A549 (cell line): ENCODE data around the gene GNRH2. TPM values are rescaled to one million over a fixed set of nuclear protein-coding genes. Genes with fewer than 3 reads are reported as not detected.

ENCODE experiments used
- ATAC-seq, 2 experiments: fragments of 200-7000 bp in 1 of 2; fragments of >200 bp in 1 of 2; cut with Nextera tagmentation in 1 of 2; cut with Tn5 transposase in 1 of 2; 3 replicates each; pipeline versions ENCODE4 v1.8.0 to v1.9.1; 2018 to 2020; ENCODE audit warnings: mild to moderate bottlenecking in 1 of 2, moderate library complexity in 1 of 2
- CTCF ChIA-PET: fragments of 300-600 bp; sonication (Branson Sonifier 250); formaldehyde crosslinking; extraction: SDS; loops from one replicate; lab custom pipeline; 2021; ENCODE audit warnings: antibody characterized with exemption, inconsistent platforms; lab: Yijun Ruan, JAX
- POLR2A ChIA-PET: fragments of 350-600 bp; formaldehyde crosslinking; extraction: SDS; loops from one replicate; lab custom pipeline; 2021; ENCODE audit warnings: antibody characterized with exemption, inconsistent platforms; lab: Yijun Ruan, JAX
- DNase-seq, 2 experiments: peaks; one replicate each; pipeline versions ENCODE4 v3.0.0 to v3.0.0-alpha.2; 2011 to 2016; ENCODE audit warnings: low read depth in 1 of 2, low spot score in 1 of 2
- FAIRE-seq: peaks from 2 replicates; lab custom pipeline; 2011; peaks lifted over from hg19 to GRCh38; lab: Jason Lieb, UNC
- H3K27ac ChIP-seq, 2 experiments: fragments of >200 bp; sonication (Bioruptor Twin); formaldehyde crosslinking; 3 replicates each; pipeline ENCODE4 v1.5.1; 2016 to 2017
- H3K4me1 ChIP-seq: fragments of >200 bp; sonication (Bioruptor Twin); formaldehyde crosslinking; 3 replicates; pipeline ENCODE4 v1.6.1; 2016
- H3K4me2 ChIP-seq: fragments of >200 bp; sonication (Bioruptor Twin); formaldehyde crosslinking; 3 replicates; pipeline ENCODE4 v1.6.1; 2016
- H3K4me3 ChIP-seq: fragments of >200 bp; sonication (Bioruptor Twin); formaldehyde crosslinking; 3 replicates; pipeline ENCODE4 v1.5.1; 2016
- H3K9me3 ChIP-seq: fragments of >200 bp; sonication (Bioruptor Twin); formaldehyde crosslinking; 3 replicates; pipeline ENCODE4 v1.6.1; 2016
- BHLHE40 ChIP-seq: IDR thresholded peaks from 2 replicates; pipeline ENCODE4 v1.6.1; 2012; ENCODE audit warnings: low read depth, low read length, inconsistent platforms
- CBX8 ChIP-seq: fragments of 200-600 bp; sonication (generic); IDR thresholded peaks from 2 replicates; pipeline ENCODE4 v1.6.1; 2016
- CEBPB ChIP-seq, 2 experiments: fragments of >200 bp in 1 of 2; sonication (Bioruptor Twin) in 1 of 2; formaldehyde crosslinking in 1 of 2; IDR thresholded peaks; 2 replicates each; pipeline ENCODE4 v1.6.1; 2012 to 2016
- CHD2 ChIP-seq: fragments of 150-350 bp; IDR thresholded peaks from 2 replicates; pipeline ENCODE4 v1.6.1; 2014; ENCODE audit warnings: low read length; ENCODE audit not compliant: partially characterized antibody
- ELK1 ChIP-seq: fragments of 150-350 bp; IDR thresholded peaks from 2 replicates; pipeline ENCODE4 v1.6.1; 2014; ENCODE audit warnings: low read depth, mild to moderate bottlenecking, low read length
- EP300 ChIP-seq, 2 experiments: fragments of >200 bp; sonication (Bioruptor Twin); formaldehyde crosslinking; IDR thresholded peaks; 2 replicates in 1 of 2; 3 replicates in 1 of 2; pipeline ENCODE4 v1.6.1; 2016 to 2017
- ESRRA ChIP-seq: fragments of 150-350 bp; IDR thresholded peaks from 2 replicates; pipeline ENCODE4 v1.6.1; 2014; ENCODE audit warnings: mild to moderate bottlenecking, low read length, borderline replicate concordance
- FOSB ChIP-seq: fragments of 250-450 bp; sonication (Bioruptor Pico); IDR thresholded peaks from 2 replicates; pipeline ENCODE4 v1.5.0; 2020; ENCODE audit warnings: mild to moderate bottlenecking, moderate library complexity
- FOSL2 ChIP-seq, 2 experiments: fragments of 450-650 bp in 1 of 2; fragments of >200 bp in 1 of 2; sonication (Bioruptor Twin) in 1 of 2; formaldehyde crosslinking; IDR thresholded peaks; 2 replicates each; pipeline versions ENCODE4 v1.5.0 to v1.6.1; 2016 to 2020; ENCODE audit warnings: mild to moderate bottlenecking in 1 of 2, moderate library complexity in 1 of 2
- FOXS1 ChIP-seq: fragments of 250-450 bp; sonication (Bioruptor Pico); IDR thresholded peaks from 2 replicates; pipeline ENCODE4 v1.5.0; 2020; ENCODE audit warnings: mild to moderate bottlenecking, moderate library complexity
- GATA3 ChIP-seq: IDR thresholded peaks from 2 replicates; pipeline ENCODE4 v1.6.1; 2012; ENCODE audit warnings: borderline replicate concordance
- HDAC2 ChIP-seq: fragments of 200-600 bp; sonication (generic); IDR thresholded peaks from 2 replicates; pipeline ENCODE4 v1.6.1; 2016
- HES2 ChIP-seq: fragments of >200 bp; sonication (Bioruptor Twin); formaldehyde crosslinking; IDR thresholded peaks from 2 replicates; pipeline ENCODE4 v1.6.1; 2016
- HMGXB4 ChIP-seq: fragments of 250-450 bp; sonication (Bioruptor Pico); IDR thresholded peaks from 2 replicates; pipeline ENCODE4 v1.5.0; 2021; ENCODE audit warnings: mild to moderate bottlenecking, moderate library complexity, borderline replicate concordance
- HOXB13 ChIP-seq: fragments of 250-450 bp; sonication (Bioruptor Pico); IDR thresholded peaks from 2 replicates; pipeline ENCODE4 v1.5.0; 2020; ENCODE audit warnings: low read depth, mild to moderate bottlenecking, moderate library complexity
- JUN ChIP-seq, 2 experiments: fragments of >200 bp; sonication (Bioruptor Twin); formaldehyde crosslinking; IDR thresholded peaks; 2 replicates in 1 of 2; 3 replicates in 1 of 2; pipeline ENCODE4 v1.6.1; 2016 to 2017
- JUNB ChIP-seq: fragments of >200 bp; sonication (Bioruptor Twin); formaldehyde crosslinking; IDR thresholded peaks from 2 replicates; pipeline ENCODE4 v1.6.1; 2016
- KDM1A ChIP-seq: fragments of 200-600 bp; sonication (generic); IDR thresholded peaks from 2 replicates; pipeline ENCODE4 v1.6.1; 2016; ENCODE audit warnings: low read depth, mild to moderate bottlenecking
- KDM5A ChIP-seq: fragments of 200-600 bp; sonication (generic); IDR thresholded peaks from 2 replicates; pipeline ENCODE4 v1.6.1; 2016; ENCODE audit warnings: antibody characterized with exemption, mild to moderate bottlenecking
- MAFK ChIP-seq: fragments of 450-650 bp; IDR thresholded peaks from 2 replicates; pipeline ENCODE4 v1.6.1; 2014; ENCODE audit not compliant: partially characterized antibody
- NFE2L2 ChIP-seq: fragments of 150-350 bp; conservative IDR thresholded peaks from 2 replicates; pipeline ENCODE4 v1.6.1; 2014; ENCODE audit warnings: low read length
- NPAS2 ChIP-seq: fragments of 250-450 bp; sonication (Bioruptor Pico); IDR thresholded peaks from 2 replicates; pipeline ENCODE4 v1.8.0; 2022; ENCODE audit warnings: mild to moderate bottlenecking, moderate library complexity, borderline replicate concordance
- POLR2A ChIP-seq: IDR thresholded peaks from 2 replicates; pipeline ENCODE4 v1.6.1; 2012; ENCODE audit warnings: mild to moderate bottlenecking, low read length
- POLR2AphosphoS2 ChIP-seq: conservative IDR thresholded peaks from 2 replicates; pipeline ENCODE4 v1.6.1; 2012; ENCODE audit warnings: low read length, improper control_type of control experiment, inconsistent platforms
- RARB ChIP-seq: fragments of 250-450 bp; sonication (Bioruptor Pico); IDR thresholded peaks from 2 replicates; pipeline ENCODE4 v1.8.0; 2021; ENCODE audit warnings: mild to moderate bottlenecking, moderate library complexity
- RCOR1 ChIP-seq: fragments of 150-350 bp; IDR thresholded peaks from 2 replicates; pipeline ENCODE4 v1.6.1; 2014; ENCODE audit warnings: antibody characterized with exemption, low read length, low read depth
- REST ChIP-seq: fragments of 200-600 bp; sonication (generic); IDR thresholded peaks from 2 replicates; pipeline ENCODE4 v1.6.1; 2016; ENCODE audit warnings: antibody characterized with exemption, mild to moderate bottlenecking, moderate library complexity
- ZC3H11A ChIP-seq: fragments of 450-650 bp; IDR thresholded peaks from 2 replicates; pipeline ENCODE4 v1.6.1; 2014; ENCODE audit warnings: antibody characterized with exemption, mild to moderate bottlenecking
- ZNF302 ChIP-seq: fragments of 250-450 bp; sonication (Bioruptor Pico); IDR thresholded peaks from 2 replicates; pipeline ENCODE4 v1.9.0; 2021; ENCODE audit warnings: inconsistent platforms, mild to moderate bottlenecking, moderate library complexity
- ZSCAN20 ChIP-seq: fragments of 250-450 bp; sonication (Bioruptor Pico); IDR thresholded peaks from 2 replicates; pipeline ENCODE4 v1.8.0; 2022; ENCODE audit warnings: mild to moderate bottlenecking, moderate library complexity
- WGBS: methylation state at CpG from one replicate; pipeline ENCODE4 v1.1.6; 2017; ENCODE audit errors: missing lambda C conversion rate; 5-methylcytosine and 5-hydroxymethylcytosine counted together
- polyA plus RNA-seq, 4 experiments: library from polyadenylated mRNA; depleted of rRNA in 3 of 4; stranded (reverse); fragments of >200 nt; fragmentation: RNase III in 1 of 4; extraction: RNeasy Plus Mini Kit Qiagen cat#74134 plus additional on column Dnase treatment in 1 of 4; gene quantifications; 2 replicates in 3 of 4; 3 replicates in 1 of 4; pipeline ENCODE4 v1.2.3, GENCODE V29; 2011 to 2017

The GNRH2 gene
- polyA plus RNA-seq, 2 of the 4 experiments (the other 2 are of a cell fraction), result 0.12 TPM; not detected in 1

GRCh38 chr20:3032624-3033023, 10.8 kb upstream of the GNRH2 start (continued):
- TF ChIP-seq ELK1, result no peak
- no peak for TF ChIP-seq HMGXB4 (CRISPR knock-in tag)

- Histone ChIP-seq H3K4me2 (no peak overlapping the region), H3K27ac (no peak overlapping the region), H3K4me1 (peaks cover 9% of the 10 kb centered on the region; the same call in 2 of the 3 replicates), H3K9me3 (no peaks in the 10 kb centered on the region), H3K4me3 (no peak overlapping the region)
- ATAC-seq (no peak), DNase-seq (no peak), FAIRE-seq (peak; percentile 43)
- CTCF ChIA-PET, result interaction anchor here (1.4 kb wide), 1 partner anchor 16 kb away, joined by 6 read pairs; no protein-coding TSS in a partner anchor
- TF ChIP-seq MAFK, result no peak
- POLR2A ChIA-PET, result no interaction called here
- 86% methylated on average over 3 of the region's 3 CpGs for WGBS
These were observed 5.8 kb upstream of the GNRH2 start for GRCh38 chr20:3037654-3038053.

GRCh38 chr20:3038454-3038853, 5.0 kb upstream of the GNRH2 start:
- no peak for ATAC-seq
- TF ChIP-seq RCOR1 (no peak), EP300 (IDR thresholded peaks at IDR 0.05) (no peak), HOXB13 (no peak), FOSL2 (IDR thresholded peaks at IDR 0.05) (no peak), FOSL2 (CRISPR knock-in tag; IDR thresholded peaks at IDR 0.05) (no peak), JUNB (no peak), ESRRA (no peak), CHD2 (no peak), ZSCAN20 (CRISPR knock-in tag) (no peak), HDAC2 (no peak), ZNF302 (CRISPR knock-in tag) (no peak), JUN (IDR thresholded peaks at IDR 0.05) (no peak), ZC3H11A (no peak)
- H3K4me2 ChIP-seq, result no peak overlapping the region
- no peak for FAIRE-seq
- WGBS, result 85% methylated on average over 5 of the region's 5 CpGs
- DNase-seq, result no peak
- no peak overlapping the region for H3K4me3 ChIP-seq
- ChIA-PET POLR2A (no interaction called here), CTCF (interaction anchor here (1.0 to 1.8 kb wide), 5 partner anchors 9 to 38 kb away, joined by 3 to 6 read pairs (median 3); no protein-coding TSS in a partner anchor)
- no peaks in the 10 kb centered on the region for H3K9me3 ChIP-seq
- H3K27ac ChIP-seq, result no peak overlapping the region
- peaks cover 9% of the 10 kb centered on the region; the same call in 2 of the 3 replicates for H3K4me1 ChIP-seq

GRCh38 chr20:3039426-3039825, 4.0 kb upstream of the GNRH2 start:
- DNase-seq (no peak), ATAC-seq (no peak)
- no peak overlapping the region for H3K4me2 ChIP-seq
- WGBS, result 77% methylated on average over 4 of the region's 4 CpGs
- TF ChIP-seq ZSCAN20 (CRISPR knock-in tag), result no peak
- no peak for TF ChIP-seq NFE2L2
- TF ChIP-seq KDM5A, result no peak
- no peak for TF ChIP-seq KDM1A
- TF ChIP-seq REST, result no peak
- TF ChIP-seq CEBPB (IDR thresholded peaks at IDR 0.05), result no peak
- no peak for TF ChIP-seq NPAS2 (CRISPR knock-in tag)
- no peak for TF ChIP-seq RARB
- TF ChIP-seq GATA3, result no peak
- no peak for TF ChIP-seq CBX8
- no peak for TF ChIP-seq POLR2A
- TF ChIP-seq FOXS1 (CRISPR knock-in tag), result no peak
- no peak for TF ChIP-seq POLR2AphosphoS2
- no peak for TF ChIP-seq BHLHE40
- no peak for TF ChIP-seq FOSB (CRISPR knock-in tag)
- TF ChIP-seq HES2, result no peak
- TF ChIP-seq, all 56 proteins: peak for 0
- ChIA-PET CTCF (interaction anchor here (1.0 to 1.9 kb wide), 5 partner anchors 10 to 39 kb away, joined by 3 to 11 read pairs (median 3); no protein-coding TSS in a partner anchor), POLR2A (no interaction called here)
- Histone ChIP-seq H3K4me1 (peaks cover 9% of the 10 kb centered on the region; the same call in 2 of the 3 replicates), H3K4me3 (no peak overlapping the region), H3K27ac (no peak overlapping the region), H3K9me3 (no peaks in the 10 kb centered on the region)
- no peak for FAIRE-seq
